Calu3 (cell line): ENCODE data around the gene CCDC195. TPM values are rescaled to one million over a fixed set of nuclear protein-coding genes. Genes with fewer than 3 reads are reported as not detected.

ENCODE experiments used
- BruUV-seq: library from RNA; stranded (reverse); fragments of 400-500 nt; replicated peaks from 2 replicates; lab custom pipeline; 2021; lab: Mats Ljungman, UMichigan
- CTCF ChIA-PET: fragments of 300-600 bp; sonication (Branson Sonifier 250); formaldehyde crosslinking; loops from one replicate; lab custom pipeline; 2022; ENCODE audit warnings: antibody characterized with exemption; lab: Charles Lee
- DNase-seq: peaks from one replicate; pipeline ENCODE4 v3.0.0; 2022
- H3K27ac Mint-ChIP-seq: one replicate; pipeline ENCODE4 v1.8.0; 2022; ENCODE audit warnings: mixed read lengths; ENCODE audit not compliant: unreplicated experiment
- H3K27me3 Mint-ChIP-seq: one replicate; pipeline ENCODE4 v1.8.0; 2022; ENCODE audit warnings: mixed read lengths; ENCODE audit not compliant: unreplicated experiment
- H3K36me3 Mint-ChIP-seq: one replicate; pipeline ENCODE4 v1.8.0; 2022; ENCODE audit warnings: mild to moderate bottlenecking, moderate library complexity, mixed read lengths; ENCODE audit not compliant: insufficient read depth, unreplicated experiment
- H3K4me1 Mint-ChIP-seq: one replicate; pipeline ENCODE4 v1.8.0; 2022; ENCODE audit warnings: mild to moderate bottlenecking, low read depth, mixed read lengths; ENCODE audit not compliant: unreplicated experiment
- H3K4me3 Mint-ChIP-seq: one replicate; pipeline ENCODE4 v1.8.0; 2022; ENCODE audit warnings: mild to moderate bottlenecking, low read depth, moderate library complexity, mixed read lengths; ENCODE audit not compliant: unreplicated experiment
- H3K9me3 Mint-ChIP-seq: one replicate; pipeline ENCODE4 v1.8.0; 2022; ENCODE audit warnings: low read depth, mixed read lengths; ENCODE audit not compliant: unreplicated experiment
- intact Hi-C: fragments of 100-400 bp; cut with micrococcal nuclease; formaldehyde crosslinking; loops from one replicate; pipeline ENCODE4 v1.10.0; 2022; ENCODE audit not compliant: unreplicated experiment
- total RNA-seq: library from RNA; stranded (reverse); gene quantifications from 2 replicates; pipeline ENCODE4 v1.2.3, GENCODE V29; 2022
- TF ChIP-seq, protein P1 (sequence below): fragments of 200-600 bp; IDR thresholded peaks from one replicate; pipeline ENCODE4 v1.8.0; 2022; ENCODE audit warnings: antibody characterized with exemption; ENCODE audit not compliant: unreplicated experiment

Gene CCDC195
- total RNA-seq, 1 experiment from 2014 or later = not detected

DNA sequence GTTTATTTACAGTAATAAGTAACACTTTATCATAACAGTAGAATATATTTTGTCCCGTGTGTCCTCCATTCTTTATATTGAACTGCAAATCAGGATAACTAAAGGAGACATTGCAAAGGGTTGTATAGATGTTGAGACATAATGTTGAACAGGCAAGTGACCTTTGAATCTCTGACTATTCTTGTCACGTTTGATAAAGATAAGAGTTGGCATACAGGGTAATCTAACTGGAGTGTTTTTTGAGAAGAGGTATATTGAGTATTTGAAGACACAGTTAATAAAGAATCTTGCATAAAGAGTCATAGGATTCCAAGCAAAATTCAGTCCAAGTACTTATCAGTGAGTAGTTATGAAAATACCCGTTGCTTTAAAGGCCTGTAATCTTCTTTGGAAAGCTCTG lies 21.7 kb downstream of the CCDC195 start:
- no peak overlapping the region for H3K4me3 Mint-ChIP-seq

DNA sequence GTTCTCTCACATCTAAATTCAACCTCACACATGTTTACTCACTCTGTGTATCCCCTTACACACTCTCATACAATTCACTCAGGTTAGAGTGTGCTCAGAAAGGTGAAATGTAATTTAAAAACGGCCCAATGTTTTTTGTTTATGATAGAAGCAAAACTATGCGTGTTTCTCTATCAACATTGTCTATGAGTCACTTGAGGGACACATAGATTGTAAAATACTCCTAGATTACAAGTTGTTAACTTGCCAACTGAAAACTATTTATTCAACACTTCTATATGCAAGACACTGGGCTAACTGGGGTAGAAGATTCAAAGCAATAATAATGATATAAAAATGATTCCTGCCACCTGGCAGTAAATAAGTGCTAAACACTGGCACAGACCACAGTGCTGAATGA lies 24.6 kb downstream of the CCDC195 start:
- no TSS peak for BruUV-seq
- Mint-ChIP-seq H3K9me3 (no peaks in the 10 kb centered on the region), H3K36me3 (no peaks in the 10 kb centered on the region), H3K4me3 (no peak overlapping the region), H3K27me3 (no peaks in the 10 kb centered on the region), H3K4me1 (no peaks in the 10 kb centered on the region), H3K27ac (no peak overlapping the region)
- TF ChIP-seq, protein P1, sequence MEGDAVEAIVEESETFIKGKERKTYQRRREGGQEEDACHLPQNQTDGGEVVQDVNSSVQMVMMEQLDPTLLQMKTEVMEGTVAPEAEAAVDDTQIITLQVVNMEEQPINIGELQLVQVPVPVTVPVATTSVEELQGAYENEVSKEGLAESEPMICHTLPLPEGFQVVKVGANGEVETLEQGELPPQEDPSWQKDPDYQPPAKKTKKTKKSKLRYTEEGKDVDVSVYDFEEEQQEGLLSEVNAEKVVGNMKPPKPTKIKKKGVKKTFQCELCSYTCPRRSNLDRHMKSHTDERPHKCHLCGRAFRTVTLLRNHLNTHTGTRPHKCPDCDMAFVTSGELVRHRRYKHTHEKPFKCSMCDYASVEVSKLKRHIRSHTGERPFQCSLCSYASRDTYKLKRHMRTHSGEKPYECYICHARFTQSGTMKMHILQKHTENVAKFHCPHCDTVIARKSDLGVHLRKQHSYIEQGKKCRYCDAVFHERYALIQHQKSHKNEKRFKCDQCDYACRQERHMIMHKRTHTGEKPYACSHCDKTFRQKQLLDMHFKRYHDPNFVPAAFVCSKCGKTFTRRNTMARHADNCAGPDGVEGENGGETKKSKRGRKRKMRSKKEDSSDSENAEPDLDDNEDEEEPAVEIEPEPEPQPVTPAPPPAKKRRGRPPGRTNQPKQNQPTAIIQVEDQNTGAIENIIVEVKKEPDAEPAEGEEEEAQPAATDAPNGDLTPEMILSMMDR = no peak
- no peak for DNase-seq
- intact Hi-C loops = no loop called here
- CTCF ChIA-PET = no interaction called here

More for the DNA sequence above, 21.7 kb downstream of the CCDC195 start:
- H3K36me3 Mint-ChIP-seq = no peaks in the 10 kb centered on the region
- no peaks in the 10 kb centered on the region for H3K9me3 Mint-ChIP-seq
- intact Hi-C loops = no loop called here
- TF ChIP-seq, protein P1 = no peak
- CTCF ChIA-PET = interaction anchor here (0.6 kb wide), 1 partner anchor 755 kb away, joined by 3 read pairs; no protein-coding TSS in a partner anchor
- no peak overlapping the region for H3K27ac Mint-ChIP-seq
- BruUV-seq = no TSS peak
- DNase-seq = no peak
- H3K4me1 Mint-ChIP-seq = no peaks in the 10 kb centered on the region
- H3K27me3 Mint-ChIP-seq = no peaks in the 10 kb centered on the region

DNA sequence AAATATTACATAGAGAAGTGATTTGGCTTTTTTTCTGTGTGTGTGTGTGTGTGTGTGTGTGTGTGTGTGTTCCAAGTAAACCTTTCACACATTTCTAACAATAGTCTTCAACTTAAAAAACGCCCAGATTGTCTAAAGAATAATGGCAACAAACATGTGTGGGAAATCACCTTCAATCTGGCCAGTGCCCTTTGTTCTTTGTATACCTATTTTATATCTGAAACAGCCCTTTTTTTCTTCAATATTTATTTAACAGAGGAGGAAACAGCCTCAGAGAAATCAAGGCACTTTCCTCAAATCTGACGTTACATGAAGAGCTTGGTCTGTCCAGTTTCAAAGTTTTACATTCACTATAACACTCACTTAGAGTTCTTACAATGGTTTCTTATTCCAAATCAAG lies 25.3 kb downstream of the CCDC195 start:
- Mint-ChIP-seq H3K4me1 (no peaks in the 10 kb centered on the region), H3K9me3 (no peaks in the 10 kb centered on the region), H3K36me3 (no peaks in the 10 kb centered on the region), H3K27me3 (no peaks in the 10 kb centered on the region), H3K27ac (no peak overlapping the region), H3K4me3 (no peak overlapping the region)
- TF ChIP-seq, protein P1 = no peak
- intact Hi-C loops = no loop called here
- CTCF ChIA-PET = interaction anchor here (0.7 kb wide), 1 partner anchor 14 kb away, joined by 3 read pairs; no protein-coding TSS in a partner anchor
- BruUV-seq = no TSS peak
- no peak for DNase-seq

DNA sequence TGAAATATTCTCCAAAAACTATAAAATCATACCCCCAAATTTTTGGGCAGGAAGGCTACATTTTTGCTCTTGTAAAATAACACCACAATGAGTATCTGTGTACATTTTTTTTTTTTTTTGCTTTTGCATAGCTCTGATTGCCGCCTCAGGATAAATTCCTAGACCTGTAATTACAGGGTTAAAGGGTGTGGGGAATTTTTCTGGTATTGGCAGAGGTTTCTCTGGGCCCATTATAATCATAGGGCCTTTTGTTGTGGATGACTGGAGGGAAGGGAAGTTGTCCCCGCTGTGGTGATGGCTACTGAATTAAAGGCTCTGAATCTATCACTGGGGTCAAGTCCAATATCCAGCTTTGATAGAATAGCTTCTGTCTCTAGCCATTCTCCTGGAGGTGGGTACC lies 26.6 kb downstream of the CCDC195 start:
- no peak overlapping the region for H3K27ac Mint-ChIP-seq
- H3K9me3 Mint-ChIP-seq = no peaks in the 10 kb centered on the region
- intact Hi-C loops = no loop called here

More for the DNA sequence above, 26.6 kb downstream of the CCDC195 start:
- CTCF ChIA-PET = interaction anchor here (0.7 kb wide), 2 partner anchors 10 to 1622 kb away, joined by 5 to 6 read pairs; no protein-coding TSS in a partner anchor
- Mint-ChIP-seq H3K36me3 (no peaks in the 10 kb centered on the region), H3K27me3 (no peaks in the 10 kb centered on the region), H3K4me1 (no peaks in the 10 kb centered on the region), H3K4me3 (no peak overlapping the region)
- no peak for DNase-seq
- TF ChIP-seq, protein P1 = no peak
- no TSS peak for BruUV-seq
